Caco-2 (cell line): ENCODE results near the gene ARAP1. TPM values are rescaled to one million over a fixed set of nuclear protein-coding genes. Genes with fewer than 3 reads are reported as not detected.

Experiments used
- BruUV-seq: library from RNA; stranded (reverse); fragments of 400-500 nt; replicated peaks from 2 replicates; lab custom pipeline; 2021; lab: Mats Ljungman, UMichigan
- CTCF ChIA-PET: fragments of 300-600 bp; sonication (Branson Sonifier 250); formaldehyde crosslinking; loops from one replicate; lab custom pipeline; 2022; ENCODE audit warnings: antibody characterized with exemption; lab: Charles Lee
- POLR2A ChIA-PET: fragments of 300-600 bp; sonication (Branson Sonifier 250); formaldehyde crosslinking; loops from one replicate; lab custom pipeline; 2022; ENCODE audit warnings: antibody characterized with exemption; lab: Charles Lee
- DNase-seq, 2 experiments: peaks; one replicate each; pipeline versions ENCODE4 v3.0.0 to v3.0.0-alpha.2; 2020 to 2022
- H3K27me3 ChIP-seq: replicated peaks from 2 replicates; pipeline ENCODE4 v1.6.0; 2011; ENCODE audit warnings: low read length; ENCODE audit not compliant: control insufficient read depth, insufficient read depth
- H3K36me3 ChIP-seq: 2 replicates; pipeline ENCODE4 v1.5.1; 2011; ENCODE audit warnings: low read length; ENCODE audit not compliant: control insufficient read depth, insufficient read depth
- H3K4me1 ChIP-seq: fragments of 250-450 bp; sonication (Bioruptor Pico); 2 replicates; pipeline ENCODE4 v1.5.1; 2020; ENCODE audit warnings: mild to moderate bottlenecking
- H3K4me3 ChIP-seq: 2 replicates; pipeline ENCODE4 v1.5.1; 2011; ENCODE audit warnings: low read depth, mild to moderate bottlenecking, control low read depth, low read length
- H3K9me3 ChIP-seq: fragments of 250-450 bp; sonication (Bioruptor Pico); 2 replicates; pipeline ENCODE4 v1.5.1; 2020; ENCODE audit warnings: mild to moderate bottlenecking, moderate library complexity
- H3K27ac Mint-ChIP-seq: one replicate; pipeline ENCODE4 v1.8.0; 2022; ENCODE audit warnings: mixed read lengths; ENCODE audit not compliant: unreplicated experiment
- H3K27me3 Mint-ChIP-seq: one replicate; pipeline ENCODE4 v1.8.0; 2022; ENCODE audit warnings: mixed read lengths; ENCODE audit not compliant: insufficient read depth, unreplicated experiment
- H3K36me3 Mint-ChIP-seq: one replicate; pipeline ENCODE4 v1.8.0; 2022; ENCODE audit warnings: mild to moderate bottlenecking, mixed read lengths; ENCODE audit not compliant: insufficient read depth, unreplicated experiment
- H3K4me1 Mint-ChIP-seq: one replicate; pipeline ENCODE4 v1.8.0; 2022; ENCODE audit warnings: low read depth, mixed read lengths; ENCODE audit not compliant: unreplicated experiment
- H3K4me3 Mint-ChIP-seq: one replicate; pipeline ENCODE4 v1.8.0; 2022; ENCODE audit warnings: mild to moderate bottlenecking, moderate library complexity, mixed read lengths; ENCODE audit not compliant: unreplicated experiment
- H3K9me3 Mint-ChIP-seq: one replicate; pipeline ENCODE4 v1.8.0; 2022; ENCODE audit warnings: mixed read lengths; ENCODE audit not compliant: unreplicated experiment
- CTCF ChIP-seq, 2 experiments: fragments of 200-600 bp in 1 of 2; IDR thresholded peaks; 1 replicate in 1 of 2; 2 replicates in 1 of 2; pipeline versions ENCODE4 v1.5.1 to v1.8.0; 2011 to 2022; ENCODE audit warnings: antibody characterized with exemption in 1 of 2, control low read depth in 1 of 2, inconsistent platforms in 1 of 2, low read depth in 1 of 2, low read length in 1 of 2, mild to moderate bottlenecking in 1 of 2, moderate library complexity in 1 of 2; ENCODE audit not compliant: insufficient read depth in 1 of 2, severe bottlenecking in 1 of 2, unreplicated experiment in 1 of 2
- intact Hi-C: fragments of 100-400 bp; cut with micrococcal nuclease; formaldehyde crosslinking; loops from one replicate; pipeline ENCODE4 v1.10.0; 2022; ENCODE audit not compliant: unreplicated experiment
- total RNA-seq: library from RNA; stranded (reverse); gene quantifications from 2 replicates; pipeline ENCODE4 v1.2.3, GENCODE V29; 2022

The ARAP1 gene
- total RNA-seq, 1 experiment from 2014 or later = 87.1 TPM

GRCh38 chr11:72793425-72794367 is 41.5 kb upstream of the ARAP1 start, which contains the start of gene STARD10:
Gene STARD10, minus strand, starts transcription at chr11:72794047. Its CDS starts 12,866 bp downstream, at chr11:72781181.
- TSS peak; percentile 91 for BruUV-seq
- Histone ChIP-seq H3K4me1 (peaks cover 26% of the 10 kb centered on the region), H3K36me3 (no peaks in the 10 kb centered on the region), H3K9me3 (no peaks in the 10 kb centered on the region), H3K27me3 (no peaks in the 10 kb centered on the region), H3K4me3 (peak within 1 kb of the TSS; percentile 66)
- intact Hi-C loops = loop anchor here (1.0 kb wide), 6 partner anchors 7 to 68 kb away; partner anchors contain the start of gene ARAP1
- ChIA-PET POLR2A (interaction anchor here (0.6 to 1.8 kb wide), 9 partner anchors 8 to 359 kb away, joined by 3 to 11 read pairs (median 4); partner anchors contain the start of gene ARAP1), CTCF (interaction anchor here (0.6 to 4.0 kb wide), 35 partner anchors 7 to 451 kb away, joined by 3 to 74 read pairs (median 4); partner anchors contain the start of gene ARAP1)
- Mint-ChIP-seq H3K36me3 (peaks cover 4% of the 10 kb centered on the region), H3K27me3 (no peaks in the 10 kb centered on the region), H3K9me3 (no peaks in the 10 kb centered on the region), H3K4me3 (peak within 1 kb of the TSS; percentile 82), H3K4me1 (peaks cover 21% of the 10 kb centered on the region), H3K27ac (peak within 1 kb of the TSS; percentile 91)
- peak; percentile 97 to 99 for DNase-seq
- peak; percentile 99 to 100 for TF ChIP-seq CTCF (IDR thresholded peaks at IDR 0.05; ENCODE audit: insufficient read depth in 1 of 2, low read depth in 1 of 2, low read length in 1 of 2, severe bottlenecking in 1 of 2, unreplicated experiment in 1 of 2)

- BruUV-seq = no TSS peak
- Mint-ChIP-seq H3K36me3 (peaks cover 8% of the 10 kb centered on the region), H3K27me3 (no peaks in the 10 kb centered on the region), H3K9me3 (no peaks in the 10 kb centered on the region), H3K4me3 (peak overlapping the region; percentile 82), H3K4me1 (peaks cover 25% of the 10 kb centered on the region), H3K27ac (peak overlapping the region; percentile 91)
- POLR2A ChIA-PET = interaction anchor here (0.6 to 1.4 kb wide), 3 partner anchors 14 to 68 kb away, joined by 3 to 6 read pairs (median 4); no protein-coding TSS in a partner anchor
- Histone ChIP-seq H3K27me3 (no peaks in the 10 kb centered on the region), H3K4me3 (no peak overlapping the region), H3K9me3 (no peaks in the 10 kb centered on the region), H3K36me3 (0 out of 2 replicates have a peak, but pooled peaks cover under 1% of the 10 kb centered on the region), H3K4me1 (peaks cover 33% of the 10 kb centered on the region)
- DNase-seq = no peak
- TF ChIP-seq CTCF (IDR thresholded peaks at IDR 0.05; ENCODE audit: insufficient read depth in 1 of 2, low read depth in 1 of 2, low read length in 1 of 2, severe bottlenecking in 1 of 2, unreplicated experiment in 1 of 2) = no peak
- CTCF ChIA-PET = interaction anchor here (1.8 to 4.0 kb wide), 4 partner anchors 14 to 109 kb away, joined by 12 to 74 read pairs (median 21); no protein-coding TSS in a partner anchor
- intact Hi-C loops = loop anchor here (1.0 kb wide), 3 partner anchors 14 to 41 kb away; partner anchors contain the start of gene ARAP1
Observed at GRCh38 chr11:72793076-72793424, 40.8 kb upstream of the ARAP1 start.
